ENCODE measurements around the gene HCN3. TPM values are rescaled to one million over a fixed set of nuclear protein-coding genes. Genes with fewer than 3 reads are reported as not detected.
A peak's percentile ranks its signal among the peaks of the same experiment; 100 is the strongest.

The HCN3 gene
- total and polyA plus RNA-seq, 2 donors (not counting 3 experiments of a cell fraction or from before 2014, with no cell fraction given): 3.3 to 4.1 TPM

- H3K4me2 ChIP-seq (ENCODE audit: insufficient read depth, low read length): no peak overlapping the region
- TF ChIP-seq MYC (IDR thresholded peaks at IDR 0.05; ENCODE audit: low read depth, low read length) (no peak), EZH2 (IDR thresholded peaks at IDR 0.05; ENCODE audit: borderline replicate concordance, low read depth, low read length, severe bottlenecking) (no peak)
- TF ChIP-seq, protein P1, sequence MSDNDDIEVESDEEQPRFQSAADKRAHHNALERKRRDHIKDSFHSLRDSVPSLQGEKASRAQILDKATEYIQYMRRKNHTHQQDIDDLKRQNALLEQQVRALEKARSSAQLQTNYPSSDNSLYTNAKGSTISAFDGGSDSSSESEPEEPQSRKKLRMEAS (IDR thresholded peaks at IDR 0.05; ENCODE audit: insufficient read depth, insufficient read length): no peak
- H3K4me3 ChIP-seq (replicated peaks in 1 of 3; ENCODE audit: insufficient read depth in 1 of 3, low read depth in 1 of 3, low read length in 3 of 3): no peak overlapping the region
- CTCF ChIA-PET: interaction anchor here (0.7 kb wide), 1 partner anchor 29 kb away, joined by 3 read pairs; no protein-coding TSS in a partner anchor
- no peak for DNase-seq (ENCODE audit: low read depth, low spot score)
- no peaks in the 10 kb centered on the region for H3K9me1 ChIP-seq (replicated peaks; ENCODE audit: control insufficient read depth, extremely low read depth, insufficient read depth, low read length)
- H3K9ac ChIP-seq (replicated peaks; ENCODE audit: extremely low read depth, insufficient read depth, low read length): no peak overlapping the region
- no peak overlapping the region for H3K27ac ChIP-seq (ENCODE audit: insufficient read depth, low read depth, low read length)
- intact Hi-C loops (cut with micrococcal nuclease) (no loop called here), dilution Hi-C loops (cut with MboI; ENCODE audit: extremely low pct_ligation_motif_present, low sequenced_read_pairs) (no loop called here)
- POLR2A ChIA-PET: no interaction called here
- no TSS peak for BruUV-seq (replicated peaks)
- peaks cover 8% of the 10 kb centered on the region for H3K4me1 ChIP-seq (ENCODE audit: control insufficient read depth, extremely low read depth, insufficient read depth, low read length)
- no peaks in the 10 kb centered on the region for H3K27me3 ChIP-seq (ENCODE audit: control insufficient read depth in 2 of 2, insufficient read depth in 2 of 2, low read length in 2 of 2)
- no peak for FAIRE-seq
- H3K9me3 ChIP-seq (replicated peaks; ENCODE audit: control insufficient read depth, insufficient read depth, low read length): no peaks in the 10 kb centered on the region
- H3K79me2 ChIP-seq (ENCODE audit: control insufficient read depth, insufficient read depth, low read length): no peaks in the 10 kb centered on the region
- H2AFZ ChIP-seq (ENCODE audit: low read depth, low read length): no peak overlapping the region
- peaks cover 8 to 14% of the 10 kb centered on the region in 2 experiments for H3K36me3 ChIP-seq (ENCODE audit: control insufficient read depth in 2 of 2, extremely low read depth in 1 of 2, insufficient read depth in 2 of 2, low read length in 2 of 2)
- H4K20me1 ChIP-seq (replicated peaks; ENCODE audit: control insufficient read depth, extremely low read depth, insufficient read depth, low read length): no peaks in the 10 kb centered on the region
Measured at GRCh38 chr1:155236451-155236850, 40.8 kb upstream of the HCN3 start.

GRCh38 chr1:155241069-155241679 is 36.1 kb upstream of the HCN3 start:
- intact Hi-C loops (cut with micrococcal nuclease) (no loop called here), dilution Hi-C loops (cut with MboI; ENCODE audit: extremely low pct_ligation_motif_present, low sequenced_read_pairs) (no loop called here)
- Histone ChIP-seq H3K36me3 (ENCODE audit: control insufficient read depth in 2 of 2, extremely low read depth in 1 of 2, insufficient read depth in 2 of 2, low read length in 2 of 2) (peaks cover 8 to 11% of the 10 kb centered on the region in 2 experiments), H3K27ac (ENCODE audit: insufficient read depth, low read depth, low read length) (peak overlapping the region; percentile 46), H3K27me3 (ENCODE audit: control insufficient read depth in 2 of 2, insufficient read depth in 2 of 2, low read length in 2 of 2) (no peaks in the 10 kb centered on the region), H3K9ac (replicated peaks; ENCODE audit: extremely low read depth, insufficient read depth, low read length) (peak overlapping the region; percentile 58), H3K4me3 (replicated peaks in 1 of 3; ENCODE audit: insufficient read depth in 1 of 3, low read depth in 1 of 3, low read length in 3 of 3) (peak overlapping the region; percentile 38 to 74 (median 46)), H2AFZ (ENCODE audit: low read depth, low read length) (peak overlapping the region; percentile 44), H3K9me3 (replicated peaks; ENCODE audit: control insufficient read depth, insufficient read depth, low read length) (no peaks in the 10 kb centered on the region), H3K4me2 (ENCODE audit: insufficient read depth, low read length) (peak overlapping the region; percentile 82), H4K20me1 (replicated peaks; ENCODE audit: control insufficient read depth, extremely low read depth, insufficient read depth, low read length) (no peaks in the 10 kb centered on the region), H3K4me1 (ENCODE audit: control insufficient read depth, extremely low read depth, insufficient read depth, low read length) (peaks cover 16% of the 10 kb centered on the region), H3K79me2 (ENCODE audit: control insufficient read depth, insufficient read depth, low read length) (peaks cover 7% of the 10 kb centered on the region), H3K9me1 (replicated peaks; ENCODE audit: control insufficient read depth, extremely low read depth, insufficient read depth, low read length) (no peaks in the 10 kb centered on the region)
- peak; percentile 81 for DNase-seq (ENCODE audit: low read depth, low spot score)
- no TSS peak for BruUV-seq (replicated peaks)
- peak; percentile 85 for FAIRE-seq
- TF ChIP-seq, protein P1 (IDR thresholded peaks at IDR 0.05; ENCODE audit: insufficient read depth, insufficient read length): peak; percentile 90
- no peak for TF ChIP-seq JUN (IDR thresholded peaks at IDR 0.05; ENCODE audit: borderline replicate concordance, insufficient read depth, insufficient read length, low read depth)
- no peak for TF ChIP-seq CTCF (IDR thresholded peaks at IDR 0.05; ENCODE audit: extremely low read depth in 1 of 2, insufficient read depth in 1 of 2, low read depth in 1 of 2, low read length in 2 of 2)
- no peak for TF ChIP-seq MYC (IDR thresholded peaks at IDR 0.05; ENCODE audit: low read depth, low read length)
- no peak for TF ChIP-seq GATA2 (IDR thresholded peaks at IDR 0.05; ENCODE audit: insufficient read depth, insufficient read length, low read depth, low read length)
- TF ChIP-seq POLR2A (IDR thresholded peaks at IDR 0.05; ENCODE audit: low read depth, low read length): peak; percentile 48
- TF ChIP-seq POLR2AphosphoS5 (IDR thresholded peaks at IDR 0.05; ENCODE audit: insufficient read depth, low read depth, low read length): peak; percentile 32
- CTCF ChIA-PET: interaction anchor here (0.8 to 2.6 kb wide), 3 partner anchors 9 to 34 kb away, joined by 3 to 16 read pairs (median 4); no protein-coding TSS in a partner anchor
- POLR2A ChIA-PET: no interaction called here
